IPS DF 4.7 (cell line): ENCODE measurements around the gene PRDM15.
"Not testable (repeated sequence)": the region's sequence is repeated elsewhere in the genome, so short reads cannot be mapped to it uniquely, and the experiment has no call there.

Source experiments
- DNase-seq: peaks from one replicate; pipeline ENCODE4 v3.0.0-alpha.2; 2013; ENCODE audit warnings: low spot score; ENCODE audit errors: extremely low read depth

Gene PRDM15

GRCh38 chr21:41808094-41808493 is 71.0 kb downstream of the PRDM15 start:
- no peak for DNase-seq

DNA sequence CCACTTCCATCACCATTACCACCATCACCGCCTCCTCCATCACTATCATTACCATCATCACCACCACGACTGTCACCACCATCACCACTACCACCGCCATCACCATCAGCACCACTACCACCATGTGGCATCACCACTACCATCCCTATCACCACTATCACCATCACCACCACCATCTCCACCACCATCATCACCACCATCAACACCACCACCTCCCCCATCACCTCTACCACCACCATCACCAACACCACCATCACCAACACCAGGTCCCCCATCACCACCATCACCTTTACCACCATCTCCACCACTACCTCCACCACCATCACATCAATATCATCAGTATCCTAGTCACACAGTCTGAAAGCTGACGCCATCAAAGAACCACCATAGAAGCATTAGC is 72.4 kb downstream of the PRDM15 start:
- no peak for DNase-seq

DNA sequence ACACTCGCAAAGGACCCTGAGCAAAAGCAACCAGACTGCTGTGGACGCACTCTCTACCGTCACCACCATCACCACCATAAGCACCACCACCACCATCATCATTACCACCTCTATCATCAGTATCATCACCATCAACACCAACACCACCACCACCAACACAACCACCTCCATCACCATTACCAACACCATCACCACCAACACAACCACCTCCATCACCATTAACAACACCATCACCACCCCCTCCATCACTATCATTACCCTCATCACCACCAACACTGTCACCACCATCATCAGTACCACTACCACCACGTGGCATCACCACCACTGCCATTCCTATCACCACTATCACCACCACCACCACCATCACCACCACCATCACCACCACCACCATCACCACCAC is 73.5 kb downstream of the PRDM15 start:
- DNase-seq, result no peak

- no peak for DNase-seq
Observed at GRCh38 chr21:41805038-41805437, 74.1 kb downstream of the PRDM15 start.

- no peak for DNase-seq
Observed at GRCh38 chr21:41804381-41804780, 74.8 kb downstream of the PRDM15 start.

DNA sequence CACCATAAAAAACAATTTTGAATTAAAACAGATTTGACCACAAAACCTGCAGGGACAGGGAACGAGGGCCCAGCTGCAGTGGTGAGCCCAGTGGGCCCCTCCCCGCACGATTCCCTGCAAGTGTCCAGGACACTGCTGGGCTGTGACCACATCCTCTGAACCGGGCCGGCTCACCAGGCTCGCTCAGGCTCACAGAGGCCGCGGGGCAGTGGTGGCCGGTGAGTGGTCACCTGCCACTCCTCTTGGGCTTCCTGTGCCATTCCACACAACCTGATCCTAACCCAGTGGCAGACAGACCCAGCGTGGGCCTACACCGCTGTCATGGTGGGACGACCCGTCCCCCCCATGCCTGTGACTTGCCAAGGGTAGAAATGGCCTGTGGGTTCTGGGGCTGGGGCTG is 75.8 kb downstream of the PRDM15 start:
- no peak for DNase-seq

GRCh38 chr21:41802684-41803083 is 76.5 kb downstream of the PRDM15 start:
- no peak for DNase-seq

- no peak for DNase-seq
Observed at GRCh38 chr21:41802198-41802584, 77.0 kb downstream of the PRDM15 start.

- DNase-seq, result no peak
Observed at GRCh38 chr21:41801321-41802197, 77.6 kb downstream of the PRDM15 start.

GRCh38 chr21:41800425-41801320 is 78.5 kb downstream of the PRDM15 start:
- no peak for DNase-seq

DNA sequence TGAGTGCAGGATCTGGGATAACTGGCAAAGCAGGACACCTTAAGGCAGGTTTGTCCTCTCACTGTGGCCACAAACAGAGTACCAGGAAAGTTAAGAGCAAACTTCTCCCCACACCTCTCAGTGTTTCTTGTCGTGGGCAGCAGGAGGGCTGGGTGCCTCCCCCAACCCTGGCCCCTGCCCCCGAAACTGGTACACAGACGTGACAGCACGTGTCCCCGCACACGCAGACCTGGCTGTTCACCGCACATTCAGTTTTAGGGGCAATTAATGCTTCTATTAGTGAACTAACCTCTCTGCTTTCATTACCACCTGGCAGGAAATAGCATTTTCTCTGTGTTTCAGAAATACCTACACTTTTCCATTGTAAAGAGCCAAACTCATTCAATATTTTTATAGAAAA is 79.4 kb downstream of the PRDM15 start:
- no peak for DNase-seq

DNA sequence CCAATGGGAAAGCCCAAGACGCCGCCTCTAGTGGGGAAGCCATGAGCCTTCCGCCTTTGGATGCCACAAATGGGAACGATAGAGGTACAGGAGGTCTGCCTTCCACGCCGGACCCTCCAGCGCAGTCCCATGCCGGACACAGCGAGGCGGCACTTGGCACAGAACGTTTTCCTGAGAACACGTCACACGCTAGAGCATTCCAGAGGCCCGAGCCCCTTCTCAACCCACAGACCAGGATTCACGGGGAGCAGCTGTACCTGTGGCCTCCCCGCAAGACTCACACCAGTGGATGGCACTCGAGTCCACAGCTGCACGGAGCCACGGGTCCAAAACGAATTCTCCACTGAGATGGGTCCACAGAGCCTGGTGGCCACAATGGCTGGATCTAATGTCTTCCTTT is 80.8 kb downstream of the PRDM15 start:
- DNase-seq, result no peak

DNA sequence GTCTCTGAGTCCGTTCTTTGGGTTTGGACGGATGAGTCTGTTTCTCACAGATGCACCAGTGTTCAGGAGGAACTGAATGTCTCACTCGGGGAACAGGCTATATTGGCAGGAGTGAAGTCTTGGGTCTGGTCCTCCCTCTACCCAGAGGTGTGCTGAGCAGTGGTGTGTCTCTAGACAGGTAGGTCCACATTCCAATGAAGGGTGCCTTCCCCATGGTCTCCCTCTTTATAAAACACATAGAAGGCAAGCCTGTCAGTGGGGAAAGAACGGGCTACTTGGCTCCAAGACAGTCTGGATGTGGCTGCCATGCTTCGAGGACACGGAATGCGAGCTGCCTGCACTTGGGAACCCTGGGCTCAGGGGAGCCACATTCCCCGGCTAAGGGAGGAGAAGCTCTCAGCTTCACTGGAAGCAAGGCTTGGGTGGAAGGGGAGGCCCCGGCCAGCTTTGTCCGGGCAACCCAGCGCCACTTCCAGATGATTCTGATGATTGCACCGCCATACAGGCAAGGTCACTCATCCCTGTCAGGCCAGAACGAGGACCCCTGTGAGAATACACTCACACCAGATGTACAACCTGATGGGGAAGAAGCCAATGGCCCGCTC is 82.6 kb downstream of the PRDM15 start:
- no peak for DNase-seq

GRCh38 chr21:41795726-41796125 is 83.4 kb downstream of the PRDM15 start:
- DNase-seq, result no peak

DNA sequence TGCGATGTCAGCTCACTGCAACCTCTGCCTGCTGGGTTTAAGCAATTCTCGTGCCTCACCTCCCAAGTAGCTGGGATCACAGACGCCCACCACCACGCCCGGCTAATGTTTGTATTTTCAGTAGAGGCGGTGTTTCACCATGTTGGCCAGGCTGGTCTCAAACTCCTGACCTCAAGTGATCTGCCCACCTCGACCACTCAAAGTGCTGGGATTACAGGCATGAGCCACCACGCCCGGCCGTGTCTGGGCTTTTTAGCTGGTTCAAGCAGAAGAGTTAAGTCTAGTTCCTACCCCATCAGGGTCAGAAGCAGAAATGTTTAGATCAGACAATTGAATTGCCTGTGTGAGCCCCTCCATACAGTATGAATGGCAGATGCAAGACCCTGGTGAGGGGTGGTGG is 84.5 kb downstream of the PRDM15 start:
- no peak for DNase-seq

DNA sequence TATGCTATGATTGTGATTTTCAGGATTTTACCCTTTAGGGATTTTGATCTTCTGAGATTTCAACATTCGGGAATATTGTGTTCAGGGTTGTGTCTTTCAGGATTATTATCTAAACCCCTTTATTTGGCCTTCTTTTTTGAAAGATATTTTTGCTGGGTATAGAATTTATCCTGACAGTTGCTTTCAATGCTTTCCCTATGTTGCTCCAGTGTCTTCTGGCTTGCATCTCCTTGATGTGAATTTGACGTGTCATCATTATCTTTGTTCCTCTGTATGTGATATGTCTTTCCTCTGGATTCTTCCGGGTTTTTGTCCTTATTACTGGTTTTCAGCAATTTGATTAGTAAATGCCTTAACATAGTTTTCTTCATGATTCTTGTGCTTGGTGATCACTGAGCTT is 86.4 kb downstream of the PRDM15 start:
- no peak for DNase-seq

GRCh38 chr21:41786509-41786987 is 92.6 kb downstream of the PRDM15 start:
- no peak for DNase-seq

DNA sequence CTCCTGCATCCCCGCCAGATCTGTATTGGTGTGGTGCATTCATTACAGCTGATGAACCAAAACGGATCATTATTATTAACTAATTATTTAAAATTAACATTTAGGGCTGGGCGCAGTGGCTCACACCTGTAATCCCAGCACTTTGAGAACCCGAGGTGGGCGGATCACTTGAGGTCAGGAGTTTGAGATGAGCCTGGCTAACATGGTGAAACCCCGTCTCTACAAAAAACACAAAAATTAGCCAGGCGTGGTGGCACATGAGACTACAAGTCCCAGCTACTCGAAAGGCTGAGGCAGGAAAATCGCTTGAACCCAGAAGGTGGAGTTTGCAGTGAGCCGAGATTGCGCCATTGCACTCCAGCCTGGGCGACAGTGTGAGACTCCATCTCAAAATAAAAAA is 93.9 kb downstream of the PRDM15 start:
- not testable (repeated sequence) for DNase-seq

DNA sequence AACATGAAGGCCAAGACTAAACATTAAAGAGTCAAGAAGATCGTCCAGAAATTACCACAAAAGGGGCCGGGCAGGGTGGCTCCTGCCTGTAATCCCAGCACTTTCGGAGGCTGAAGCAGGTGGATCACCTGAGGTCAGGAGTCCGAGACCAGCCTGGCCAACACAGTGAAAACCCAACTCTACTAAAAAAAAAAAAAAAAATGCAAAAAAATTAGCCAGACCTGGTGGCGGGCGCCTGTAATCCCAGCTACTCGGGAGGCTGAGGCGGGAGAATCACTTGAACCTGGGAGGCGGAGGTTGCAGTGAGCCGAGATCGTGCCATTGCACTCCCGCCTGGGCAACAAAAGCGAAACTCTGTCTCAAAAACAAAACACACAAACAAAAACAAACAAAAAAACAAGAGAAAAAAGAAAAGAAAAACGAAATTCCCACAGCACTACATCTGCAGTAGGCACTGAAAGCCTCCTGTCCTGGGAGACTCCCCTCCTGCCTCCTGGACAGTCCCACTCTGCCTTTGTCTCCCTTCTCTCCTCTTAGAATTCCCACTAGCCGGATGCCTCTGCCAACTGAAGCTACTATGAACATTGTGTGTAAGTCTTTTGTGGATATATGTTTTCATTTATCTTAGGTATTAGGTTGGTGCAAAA is 94.6 kb downstream of the PRDM15 start:
- DNase-seq, result no peak

- DNase-seq, result no peak
Observed at GRCh38 chr21:41783476-41784180, 95.5 kb downstream of the PRDM15 start.

- no peak for DNase-seq
Observed at GRCh38 chr21:41781050-41781410, 98.1 kb downstream of the PRDM15 start.
